ENCODE results near the gene CD300C. TPM values are rescaled to one million over a fixed set of nuclear protein-coding genes. Genes with fewer than 3 reads are reported as not detected.

The CD300C gene
- total and polyA plus RNA-seq, 4 donors, result 1.2 to 24.0 (median 10.2) TPM

GRCh38 chr17:74542166-74542565 is 3.7 kb downstream of the CD300C start:
- H3K27ac ChIP-seq (ENCODE audit: low read depth in 1 of 2, low read length in 1 of 2), result no peak overlapping the region
- no peak for TF ChIP-seq CTCF (IDR thresholded peaks at IDR 0.05; ENCODE audit: control extremely low read depth, extremely low read depth)
- H3K4me1 ChIP-seq (ENCODE audit: control insufficient read depth in 5 of 5, insufficient read depth in 5 of 5, low read length in 5 of 5), result no peaks in the 10 kb centered on the region
- H3K27me3 ChIP-seq (ENCODE audit: control insufficient read depth in 3 of 3, insufficient read depth in 3 of 3, low read length in 2 of 3), result peaks cover 0 to 6% (median 0%) of the 10 kb centered on the region in 3 donors
- H3K4me3 ChIP-seq, result no peak overlapping the region
- no peaks in the 10 kb centered on the region for H3K9me3 ChIP-seq (ENCODE audit: control insufficient read depth in 4 of 4, insufficient read depth in 3 of 4, low read length in 3 of 4)
- no peaks in the 10 kb centered on the region for H3K36me3 ChIP-seq (ENCODE audit: control insufficient read depth in 4 of 4, insufficient read depth in 4 of 4, low read length in 4 of 4)
- no peak for DNase-seq
- no peak for ATAC-seq (ENCODE audit: insufficient read depth, low FRiP score)
- H3K9ac ChIP-seq (ENCODE audit: insufficient read depth in 1 of 2, low read length in 2 of 2), result no peak overlapping the region
- WGBS, 2 donors, result 85 to 90% methylated on average over 5 of the region's 5 CpGs

GRCh38 chr17:74541176-74542111 is 4.5 kb downstream of the CD300C start:
- WGBS, 2 donors, result 74 to 81% methylated on average over 23 of the region's 23 CpGs
- Histone ChIP-seq H3K27me3 (ENCODE audit: control insufficient read depth in 3 of 3, insufficient read depth in 3 of 3, low read length in 2 of 3) (peaks cover 0 to 10% (median 0%) of the 10 kb centered on the region in 3 donors), H3K36me3 (ENCODE audit: control insufficient read depth in 4 of 4, insufficient read depth in 4 of 4, low read length in 4 of 4) (no peaks in the 10 kb centered on the region), H3K4me1 (ENCODE audit: control insufficient read depth in 5 of 5, insufficient read depth in 5 of 5, low read length in 5 of 5) (no peaks in the 10 kb centered on the region), H3K9ac (ENCODE audit: insufficient read depth in 1 of 2, low read length in 2 of 2) (no peak overlapping the region), H3K27ac (ENCODE audit: low read depth in 1 of 2, low read length in 1 of 2) (no peak overlapping the region), H3K9me3 (ENCODE audit: control insufficient read depth in 4 of 4, insufficient read depth in 3 of 4, low read length in 3 of 4) (no peaks in the 10 kb centered on the region), H3K4me3 (no peak overlapping the region)
- DNase-seq (no peak), ATAC-seq (ENCODE audit: insufficient read depth, low FRiP score) (no peak)
- TF ChIP-seq CTCF (IDR thresholded peaks at IDR 0.05; ENCODE audit: control extremely low read depth, extremely low read depth), result no peak

DNA sequence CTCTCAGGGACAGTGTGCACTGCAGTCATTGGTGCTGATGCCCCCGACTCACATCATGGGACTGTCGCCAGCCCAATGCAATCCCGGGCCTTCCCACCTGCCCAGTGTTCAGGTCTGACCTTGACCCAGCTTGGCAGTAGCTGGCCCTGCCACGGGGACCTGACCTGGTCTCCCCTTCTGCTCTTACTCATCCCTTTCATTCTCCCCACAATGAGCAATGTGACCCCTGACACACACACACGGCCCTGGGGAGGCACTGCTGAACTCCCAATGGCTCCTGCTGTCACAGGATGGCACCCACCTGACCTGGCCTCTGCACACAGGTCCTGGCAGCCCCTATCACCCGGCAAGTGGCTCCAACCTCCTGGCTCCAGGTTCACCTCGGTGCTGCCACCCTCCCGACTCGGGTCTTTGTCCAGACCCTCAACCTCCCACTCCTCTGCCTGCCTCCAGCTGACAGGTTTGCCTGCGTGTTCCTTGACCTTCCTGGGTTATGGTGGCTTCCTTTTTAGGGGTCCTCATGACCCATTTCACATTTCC is 6.6 kb downstream of the CD300C start:
- 73 to 86% methylated on average over 10 of the region's 10 CpGs for WGBS, 2 donors
- TF ChIP-seq CTCF (IDR thresholded peaks at IDR 0.05; ENCODE audit: control extremely low read depth, extremely low read depth), result no peak
- Histone ChIP-seq H3K27me3 (ENCODE audit: control insufficient read depth in 3 of 3, insufficient read depth in 3 of 3, low read length in 2 of 3) (peaks cover 0 to 10% (median 0%) of the 10 kb centered on the region in 3 donors), H3K9ac (ENCODE audit: insufficient read depth in 1 of 2, low read length in 2 of 2) (no peak overlapping the region), H3K36me3 (ENCODE audit: control insufficient read depth in 4 of 4, insufficient read depth in 4 of 4, low read length in 4 of 4) (no peaks in the 10 kb centered on the region), H3K4me3 (no peak overlapping the region), H3K27ac (ENCODE audit: low read depth in 1 of 2, low read length in 1 of 2) (no peak overlapping the region), H3K4me1 (ENCODE audit: control insufficient read depth in 5 of 5, insufficient read depth in 5 of 5, low read length in 5 of 5) (no peaks in the 10 kb centered on the region), H3K9me3 (ENCODE audit: control insufficient read depth in 4 of 4, insufficient read depth in 3 of 4, low read length in 3 of 4) (no peaks in the 10 kb centered on the region)
- ATAC-seq (ENCODE audit: insufficient read depth, low FRiP score) (no peak), DNase-seq (no peak)

All from lung (tissue), 12 donors.